NCI-H2196 (cell line): ENCODE measurements around the gene FBXL17.

Experiments used
- DNase-seq: peaks from one replicate; lab custom pipeline; 2025; ENCODE audit not compliant: unreplicated experiment; lab: John Stamatoyannopoulos, UW

Gene FBXL17

DNA sequence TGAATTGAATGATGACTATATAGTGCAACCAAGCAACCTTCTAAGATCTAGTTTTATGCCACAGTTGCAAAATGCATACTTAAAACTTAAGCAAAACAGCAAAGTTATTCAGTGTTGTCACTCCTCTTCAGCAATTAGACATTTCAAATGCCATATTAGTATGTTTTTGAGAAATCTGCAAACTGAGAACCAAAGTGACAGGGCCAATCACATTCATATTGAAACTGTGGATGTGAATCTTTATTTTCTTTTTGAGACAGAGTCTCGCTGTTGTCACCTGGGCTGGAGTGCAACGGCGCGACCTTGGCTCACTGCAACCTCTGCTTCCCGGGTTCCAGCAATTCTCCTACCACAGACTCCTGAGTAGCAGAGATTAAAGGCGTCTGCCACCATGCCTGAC is 461.9 kb downstream of the FBXL17 start:
- DNase-seq: no peak

- DNase-seq: no peak
Observed at GRCh38 chr5:107919361-107919760, 462.5 kb downstream of the FBXL17 start.

GRCh38 chr5:107917983-107918382 is 463.9 kb downstream of the FBXL17 start:
- DNase-seq: no peak

GRCh38 chr5:107916731-107917725 is 464.9 kb downstream of the FBXL17 start:
- DNase-seq: no peak

GRCh38 chr5:107915176-107915812 is 466.6 kb downstream of the FBXL17 start:
- DNase-seq: no peak

DNA sequence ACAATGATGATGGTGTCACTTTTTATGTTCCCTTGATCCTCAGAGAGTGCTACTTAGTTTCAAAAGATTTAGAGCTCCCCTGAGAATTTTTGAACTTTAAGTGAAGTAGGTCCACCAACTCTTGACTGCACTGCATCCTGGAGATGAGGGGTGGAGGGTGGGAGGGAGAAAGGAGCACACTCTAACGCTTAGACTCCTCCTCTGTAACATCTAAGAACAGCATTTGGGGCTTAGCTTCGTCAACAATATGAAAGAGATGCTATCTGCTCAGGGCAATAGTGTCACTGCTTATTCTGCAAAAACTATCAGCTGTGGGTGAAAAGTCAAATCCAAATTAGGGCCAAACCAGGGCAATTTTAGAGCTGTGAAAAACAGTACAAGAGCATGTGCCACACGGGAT is 468.4 kb downstream of the FBXL17 start:
- no peak for DNase-seq

DNA sequence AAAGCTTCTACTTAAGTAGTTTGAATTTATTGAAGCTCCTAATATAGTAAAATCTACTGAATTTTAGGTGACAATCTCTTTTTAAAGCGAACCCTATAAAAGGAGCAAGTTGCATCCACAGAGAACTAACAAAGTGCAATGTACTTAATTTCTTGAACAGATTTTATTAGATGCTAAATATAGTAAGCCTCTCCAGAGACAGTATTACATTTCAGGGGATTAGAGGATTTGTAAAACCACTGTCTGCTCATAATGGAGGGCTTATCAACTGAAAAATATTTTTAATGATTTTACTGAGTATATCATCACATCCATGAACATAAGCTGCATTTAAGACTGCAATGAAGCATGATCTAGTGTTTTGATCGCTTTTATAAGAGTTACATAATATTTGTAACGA is 481.2 kb downstream of the FBXL17 start:
- no peak for DNase-seq

- no peak for DNase-seq
Observed at GRCh38 chr5:107894361-107894760, 487.5 kb downstream of the FBXL17 start.

DNA sequence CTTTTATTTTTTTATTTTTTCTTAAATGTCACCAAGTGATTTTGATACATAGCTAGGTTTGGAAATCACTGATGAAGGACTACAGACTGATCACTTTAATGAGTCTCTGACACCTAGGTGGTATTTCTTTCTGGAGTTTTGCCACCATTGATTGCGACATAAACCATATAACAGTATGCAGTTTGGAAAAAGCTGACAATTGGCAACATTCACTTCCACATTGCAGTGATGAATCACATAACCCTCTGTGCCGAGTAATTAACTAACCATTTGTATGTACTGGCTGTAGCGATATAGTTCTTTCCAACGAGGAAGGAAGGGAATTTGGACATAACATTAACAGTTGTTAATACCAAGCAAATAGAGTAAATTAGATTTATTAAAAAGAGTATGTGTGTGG is 488.3 kb downstream of the FBXL17 start:
- no peak for DNase-seq

DNA sequence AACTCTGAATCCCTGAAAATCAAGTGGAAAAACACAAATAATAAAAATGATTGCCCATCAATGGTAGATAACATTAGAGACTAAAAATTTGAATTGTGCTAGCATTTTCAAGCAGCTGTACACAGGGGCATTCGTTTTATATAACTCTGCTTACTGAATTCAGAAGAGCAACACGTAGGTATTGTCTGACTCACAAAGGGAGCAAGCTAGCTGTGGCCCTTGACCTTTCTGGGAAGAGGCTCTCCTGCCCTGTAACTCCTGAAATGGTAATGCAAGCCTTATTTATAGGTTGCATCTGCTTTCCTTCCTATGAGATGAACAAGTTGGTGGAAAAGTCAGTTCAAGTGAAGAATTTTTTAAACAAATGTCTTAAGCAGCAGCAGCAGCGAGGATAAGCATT is 492.5 kb downstream of the FBXL17 start:
- DNase-seq: no peak

- DNase-seq: no peak
Observed at GRCh38 chr5:107888541-107888940, 493.4 kb downstream of the FBXL17 start.

GRCh38 chr5:107887166-107887943 is 494.5 kb downstream of the FBXL17 start:
- DNase-seq: no peak

GRCh38 chr5:107885601-107886000 is 496.3 kb downstream of the FBXL17 start:
- no peak for DNase-seq

- DNase-seq: no peak
Observed at GRCh38 chr5:107884871-107885270, 497.0 kb downstream of the FBXL17 start.

DNA sequence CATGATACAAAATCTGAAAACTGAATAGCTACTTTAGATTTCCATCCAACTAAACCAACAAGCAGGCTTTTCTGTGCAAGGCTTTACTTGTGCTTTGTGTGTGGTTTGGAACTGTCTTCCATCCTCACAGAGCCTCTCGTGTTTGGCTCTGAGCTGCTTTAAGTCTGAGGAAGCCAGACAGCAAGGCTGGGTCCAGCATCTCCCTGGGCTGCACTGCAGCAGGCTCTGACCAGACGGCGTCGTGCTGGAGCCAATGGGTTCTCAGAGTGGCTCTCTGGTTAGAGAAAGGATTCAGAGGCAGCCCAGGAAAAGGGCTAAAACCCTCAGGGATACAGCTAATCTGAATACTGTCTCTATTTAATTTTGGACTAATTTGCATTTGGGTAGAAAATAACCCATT is 503.2 kb downstream of the FBXL17 start:
- no peak for DNase-seq

DNA sequence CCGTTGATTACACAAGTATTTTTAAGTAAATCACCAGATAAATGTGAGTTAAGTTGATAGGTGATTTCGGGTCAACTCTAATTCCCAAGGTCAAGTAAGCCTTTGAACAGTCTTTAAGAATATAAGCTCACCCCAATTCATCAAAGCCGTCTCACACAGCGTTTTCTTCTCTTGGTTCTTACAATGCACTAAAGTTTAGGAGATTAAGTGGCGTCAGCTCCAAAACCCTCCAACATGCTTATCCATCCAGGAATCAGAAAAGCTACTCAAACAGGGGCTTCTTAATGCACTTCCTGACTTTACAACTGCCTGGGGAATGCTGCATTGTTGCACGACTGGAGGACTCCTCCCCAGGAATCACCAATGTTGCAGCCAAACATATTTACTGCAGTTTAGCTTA is 505.0 kb downstream of the FBXL17 start:
- DNase-seq: no peak

DNA sequence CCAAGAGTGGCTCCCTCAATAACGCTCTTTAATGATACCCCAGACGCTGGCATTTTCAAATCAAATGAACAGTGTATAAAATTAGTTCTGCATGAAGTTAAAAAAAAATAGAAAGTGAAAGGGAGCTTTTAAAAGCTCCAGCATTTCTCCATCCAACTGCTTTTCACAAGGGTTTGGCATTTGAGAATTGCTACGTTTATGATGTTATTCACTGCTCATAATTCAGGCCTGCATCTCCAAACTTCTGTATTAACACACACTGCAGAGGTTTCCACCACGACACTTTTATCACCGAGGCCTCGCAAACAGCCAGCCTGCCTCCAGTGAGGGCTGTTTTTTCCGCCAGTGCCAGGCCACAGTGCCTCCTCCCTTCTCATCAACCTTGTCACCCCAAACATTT is 505.6 kb downstream of the FBXL17 start:
- no peak for DNase-seq

DNA sequence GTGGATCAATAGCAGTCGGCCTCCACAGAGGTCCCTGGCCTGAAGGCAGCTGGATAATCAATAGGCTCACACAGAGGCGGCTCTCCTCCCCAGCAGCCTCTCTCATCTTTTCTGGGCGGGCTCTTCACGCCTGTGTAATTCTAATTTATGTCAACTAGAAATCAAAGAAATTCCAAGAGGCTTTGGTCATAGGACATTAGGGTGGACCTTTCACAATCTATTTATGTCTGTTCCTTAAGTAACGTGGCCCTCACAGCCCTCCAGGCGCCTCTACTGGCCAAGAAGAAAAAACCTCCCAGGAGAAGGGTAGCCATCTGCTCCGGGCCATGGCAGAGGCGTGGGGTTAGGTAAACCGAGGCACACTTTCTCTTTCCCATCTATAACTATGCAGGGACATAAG is 506.1 kb downstream of the FBXL17 start:
- DNase-seq: no peak

DNA sequence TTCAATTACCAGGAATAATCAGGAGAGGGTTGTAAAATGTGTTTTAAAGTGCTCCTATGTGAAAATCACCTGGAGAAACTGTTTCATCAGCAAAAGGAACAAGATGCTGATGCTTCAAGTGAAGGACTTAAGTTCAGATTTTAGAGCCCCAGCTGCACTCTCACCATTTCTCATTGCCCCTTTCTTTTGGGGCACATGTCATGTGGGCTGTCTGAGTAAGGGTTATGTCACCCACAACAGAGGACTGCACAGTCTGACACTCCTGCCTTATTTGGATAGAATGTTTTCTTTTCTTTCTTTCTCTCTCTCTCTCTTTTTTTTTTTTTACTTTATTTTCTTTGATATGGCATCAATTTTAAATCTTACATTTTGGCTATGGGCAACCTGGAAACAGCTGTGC is 507.1 kb downstream of the FBXL17 start:
- no peak for DNase-seq

DNA sequence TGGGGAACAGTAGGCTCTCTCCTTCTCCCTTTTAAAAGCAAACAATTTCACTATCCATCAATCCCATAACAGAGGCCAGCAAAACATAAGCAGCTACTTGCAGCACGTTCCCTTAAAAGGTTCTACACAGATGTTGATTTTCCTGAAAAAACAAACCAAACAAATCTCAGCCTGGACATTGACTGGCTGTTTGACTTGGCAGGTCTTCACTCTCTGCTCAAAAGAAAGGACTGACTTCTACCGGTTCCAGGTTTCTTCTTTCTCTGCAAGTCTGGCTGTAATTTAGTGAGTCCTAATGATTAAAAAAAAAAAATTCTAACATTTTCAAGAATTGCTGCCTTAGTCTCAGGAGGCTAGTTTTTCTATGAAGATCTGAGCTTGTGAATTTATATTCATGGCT is 508.0 kb downstream of the FBXL17 start:
- no peak for DNase-seq

DNA sequence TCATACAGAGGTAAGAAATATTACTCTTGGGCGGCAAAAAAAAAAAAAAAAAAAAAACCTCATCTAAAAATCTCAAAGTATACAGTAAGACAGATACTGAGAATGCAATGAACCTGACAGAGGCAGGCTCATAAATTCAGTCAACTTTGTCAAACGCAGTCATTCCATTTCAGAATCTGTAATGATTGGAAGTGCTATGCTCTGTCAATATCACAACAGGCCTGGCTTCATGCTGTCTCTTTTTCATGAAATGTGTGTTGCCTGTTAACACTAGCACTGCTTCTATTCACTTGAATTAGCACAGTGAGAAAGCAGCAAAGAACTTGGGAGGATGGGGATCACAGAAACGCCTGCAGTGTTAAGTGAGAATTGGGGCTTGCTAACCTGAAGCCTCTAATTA is 510.9 kb downstream of the FBXL17 start:
- DNase-seq: no peak
